HepG2 (cell line): Measurements from ENCODE around the gene KRABD2.

Source experiments
- ATAC-seq: fragments of 200-7000 bp; cut with Tn5 transposase; 3 replicates; pipeline ENCODE4 v1.9.1; 2020; ENCODE audit warnings: mild to moderate bottlenecking, moderate library complexity
- BruUV-seq: library from RNA; stranded (reverse); fragments of 400-500 nt; replicated peaks from 2 replicates; lab custom pipeline; 2021; lab: Mats Ljungman, UMichigan
- CTCF ChIA-PET: fragments of 300-600 bp; formaldehyde crosslinking; extraction: SDS; loops from one replicate; lab custom pipeline; 2021; ENCODE audit warnings: low total read pairs, inconsistent platforms, low intra/inter-chr PET ratio; lab: Yijun Ruan, JAX
- POLR2A ChIA-PET: fragments of 350-600 bp; sonication (Branson Sonifier 250); formaldehyde crosslinking; loops from one replicate; lab custom pipeline; 2020; ENCODE audit warnings: antibody characterized with exemption, inconsistent platforms; lab: Yijun Ruan, JAX
- DNase-seq: peaks from one replicate; pipeline ENCODE4 v3.0.0-alpha.2; 2015; ENCODE audit warnings: low spot score
- FAIRE-seq: peaks from 3 replicates; lab custom pipeline; 2011; peaks lifted over from hg19 to GRCh38; lab: Jason Lieb, UNC
- H2AFZ ChIP-seq: one replicate; pipeline ENCODE4 v1.6.1; 2011; ENCODE audit warnings: low read length, inconsistent platforms
- H3K27ac ChIP-seq: fragments of 300-600 bp; 3 replicates; pipeline ENCODE4 v1.8.0; 2011; ENCODE audit warnings: mixed run types, mild to moderate bottlenecking, mixed read lengths, low read length, inconsistent platforms; ENCODE audit not compliant: insufficient read depth; ENCODE audit errors: extremely low read length
- H3K27me3 ChIP-seq, 2 experiments: fragments of 200-600 bp in 1 of 2; 2 replicates in 1 of 2; 3 replicates in 1 of 2; pipeline versions ENCODE4 v1.6.0 to v1.8.0; 2011; ENCODE audit warnings: low read length in 2 of 2, mild to moderate bottlenecking in 2 of 2, moderate library complexity in 2 of 2, inconsistent platforms in 1 of 2; ENCODE audit not compliant: insufficient read depth in 2 of 2, control insufficient read depth in 1 of 2
- H3K36me3 ChIP-seq, 2 experiments: fragments of 200-600 bp in 1 of 2; replicated peaks in 1 of 2; 2 replicates in 1 of 2; 3 replicates in 1 of 2; pipeline versions ENCODE4 v1.5.1 to v1.8.0; 2011; ENCODE audit warnings: low read length in 2 of 2, inconsistent platforms in 1 of 2; ENCODE audit not compliant: insufficient read depth in 2 of 2, control insufficient read depth in 1 of 2
- H3K4me1 ChIP-seq: 2 replicates; pipeline ENCODE4 v1.5.1; 2012; ENCODE audit warnings: low read length, inconsistent platforms; ENCODE audit not compliant: insufficient read depth
- H3K4me2 ChIP-seq: 2 replicates; pipeline ENCODE4 v1.6.0; 2011; ENCODE audit warnings: low read depth, low read length, inconsistent platforms
- H3K4me3 ChIP-seq, 3 experiments: fragments of 200-600 bp in 1 of 3; sonication (generic), shearing (Covaris generic) in 1 of 3; replicated peaks in 1 of 3; 2 replicates each; pipeline ENCODE4 v1.5.1; 2011 to 2016; ENCODE audit warnings: low read length in 3 of 3, inconsistent platforms in 2 of 3, low read depth in 2 of 3, mild to moderate bottlenecking in 2 of 3, control low read depth in 1 of 3, mixed read lengths in 1 of 3; ENCODE audit not compliant: insufficient read depth in 1 of 3
- H3K79me2 ChIP-seq: one replicate; pipeline ENCODE4 v1.6.1; 2011; ENCODE audit warnings: low read length, inconsistent platforms; ENCODE audit not compliant: insufficient read depth
- H3K9ac ChIP-seq: 2 replicates; pipeline ENCODE4 v1.6.0; 2011; ENCODE audit warnings: mild to moderate bottlenecking, low read depth, low read length, inconsistent platforms; ENCODE audit not compliant: insufficient read depth
- H3K9me3 ChIP-seq: 2 replicates; pipeline ENCODE4 v1.5.1; 2012; ENCODE audit warnings: mild to moderate bottlenecking, low read length
- H4K20me1 ChIP-seq: 2 replicates; pipeline ENCODE4 v1.6.0; 2011; ENCODE audit warnings: inconsistent platforms, mild to moderate bottlenecking, low read length, moderate library complexity; ENCODE audit not compliant: insufficient read depth
- ATF1 ChIP-seq: IDR thresholded peaks from 2 replicates; pipeline ENCODE4 v1.6.1; 2016; ENCODE audit warnings: mild to moderate bottlenecking, control low read depth
- ATF7 ChIP-seq, 2 experiments: fragments of 450-650 bp in 1 of 2; sonication (generic) in 1 of 2; formaldehyde crosslinking in 1 of 2; IDR thresholded peaks; 2 replicates each; pipeline versions ENCODE4 v1.4.0 to v1.6.1; 2016 to 2020; ENCODE audit warnings: antibody characterized with exemption in 1 of 2, mild to moderate bottlenecking in 1 of 2, missing genetic modification reagents in 1 of 2
- BORCS8-MEF2B ChIP-seq: sonication (generic); formaldehyde crosslinking; IDR thresholded peaks from 2 replicates; pipeline ENCODE4 v1.8.0; 2022; ENCODE audit warnings: mild to moderate bottlenecking, missing genetic modification reagents
- CCDC6 ChIP-seq: sonication (generic); formaldehyde crosslinking; IDR thresholded peaks from 2 replicates; pipeline ENCODE4 v1.8.1; 2022; ENCODE audit warnings: mild to moderate bottlenecking, missing genetic modification reagents, moderate library complexity
- E2F1 ChIP-seq: sonication (generic); formaldehyde crosslinking; IDR thresholded peaks from 2 replicates; pipeline ENCODE4 v1.5.0; 2020; ENCODE audit warnings: missing genetic modification reagents
- GTF2F1 ChIP-seq: fragments of 150-350 bp; IDR thresholded peaks from 2 replicates; pipeline ENCODE4 v1.6.1; 2014; ENCODE audit warnings: low read length
- MNT ChIP-seq: fragments of 450-650 bp; IDR thresholded peaks from 2 replicates; pipeline ENCODE4 v1.6.1; 2016
- NBN ChIP-seq: fragments of 450-650 bp; conservative IDR thresholded peaks from 2 replicates; pipeline ENCODE4 v1.6.1; 2017
- PATZ1 ChIP-seq: sonication (generic); formaldehyde crosslinking; IDR thresholded peaks from 2 replicates; pipeline ENCODE4 v1.4.0; 2020; ENCODE audit warnings: missing genetic modification reagents
- REL ChIP-seq: sonication (generic); formaldehyde crosslinking; conservative IDR thresholded peaks from 2 replicates; pipeline ENCODE4 v1.8.0; 2022; ENCODE audit warnings: mild to moderate bottlenecking, missing genetic modification reagents, moderate library complexity
- TMF1 ChIP-seq: sonication (generic); formaldehyde crosslinking; IDR thresholded peaks from 2 replicates; pipeline ENCODE4 v1.8.1; 2022; ENCODE audit warnings: low read depth, missing genetic modification reagents
- XBP1 ChIP-seq: sonication (generic); formaldehyde crosslinking; IDR thresholded peaks from 2 replicates; pipeline ENCODE4 v1.5.0; 2020; ENCODE audit warnings: missing genetic modification reagents
- ZBTB38 ChIP-seq: sonication (generic); formaldehyde crosslinking; IDR thresholded peaks from 2 replicates; pipeline ENCODE4 v1.5.1; 2020; ENCODE audit warnings: mild to moderate bottlenecking, missing genetic modification reagents
- ZNF337 ChIP-seq: sonication (generic); formaldehyde crosslinking; IDR thresholded peaks from 2 replicates; pipeline ENCODE4 v1.5.1; 2020; ENCODE audit warnings: missing genetic modification reagents, low read depth, mild to moderate bottlenecking, borderline replicate concordance
- ZNF543 ChIP-seq: sonication (generic); formaldehyde crosslinking; IDR thresholded peaks from 2 replicates; pipeline ENCODE4 v1.4.0; 2020; ENCODE audit warnings: mild to moderate bottlenecking, missing genetic modification reagents
- ZNF644 ChIP-seq: IDR thresholded peaks from 2 replicates; pipeline ENCODE4 v1.6.1; 2016; ENCODE audit warnings: low read depth
- ZNF792 ChIP-seq: IDR thresholded peaks from 2 replicates; pipeline ENCODE4 v1.6.1; 2016
- WGBS: methylation state at CpG from one replicate; pipeline ENCODE4 v1.1.6; 2017; ENCODE audit warnings: low lambda C conversion rate; 5-methylcytosine and 5-hydroxymethylcytosine counted together
- in situ Hi-C: cut with HindIII; loops from 2 replicates; pipeline ENCODE4 v1.10.0; 2017; ENCODE audit warnings: low pct_unique_long_range_greater_than_20kb; ENCODE audit not compliant: extremely low pct_ligation_motif_present
- intact Hi-C: fragments of 100-400 bp; cut with micrococcal nuclease; formaldehyde crosslinking; loops from one replicate; pipeline ENCODE4 v1.10.0; 2022; ENCODE audit not compliant: unreplicated experiment
- TF ChIP-seq, protein P1 (sequence below): sonication (generic); formaldehyde crosslinking; IDR thresholded peaks from 2 replicates; pipeline ENCODE4 v1.4.0; 2020; ENCODE audit warnings: missing genetic modification reagents, mild to moderate bottlenecking, borderline replicate concordance
- TF ChIP-seq, protein P2 (sequence below): sonication (generic); IDR thresholded peaks from 2 replicates; pipeline ENCODE4 v1.6.1; 2016; ENCODE audit warnings: low read depth, borderline replicate concordance

KRABD2 gene

GRCh38 chr17:8371786-8372185 is 4.7 kb downstream of the KRABD2 start:
- Histone ChIP-seq H2AFZ (no peak overlapping the region), H4K20me1 (no peaks in the 10 kb centered on the region), H3K4me1 (peaks cover 12% of the 10 kb centered on the region), H3K4me2 (no peak overlapping the region), H3K27me3 (peaks cover 0 to 3% of the 10 kb centered on the region in 2 experiments; a peak in 1 of 5 replicates), H3K36me3 (peaks cover 2 to 9% of the 10 kb centered on the region in 2 experiments; a peak in 3 of 5 replicates), H3K4me3 (no peak overlapping the region), H3K9me3 (no peaks in the 10 kb centered on the region), H3K9ac (no peak overlapping the region), H3K27ac (no peak overlapping the region), H3K79me2 (peaks cover 5% of the 10 kb centered on the region)
- BruUV-seq = no TSS peak
- DNase-seq = no peak
- ATAC-seq = no peak
- TF ChIP-seq ZNF543 (CRISPR knock-in tag) = no peak
- no peak for TF ChIP-seq ATF1 (CRISPR knock-in tag)
- TF ChIP-seq E2F1 (CRISPR knock-in tag) = no peak
- no peak for TF ChIP-seq PATZ1 (CRISPR knock-in tag)
- TF ChIP-seq, protein P1, sequence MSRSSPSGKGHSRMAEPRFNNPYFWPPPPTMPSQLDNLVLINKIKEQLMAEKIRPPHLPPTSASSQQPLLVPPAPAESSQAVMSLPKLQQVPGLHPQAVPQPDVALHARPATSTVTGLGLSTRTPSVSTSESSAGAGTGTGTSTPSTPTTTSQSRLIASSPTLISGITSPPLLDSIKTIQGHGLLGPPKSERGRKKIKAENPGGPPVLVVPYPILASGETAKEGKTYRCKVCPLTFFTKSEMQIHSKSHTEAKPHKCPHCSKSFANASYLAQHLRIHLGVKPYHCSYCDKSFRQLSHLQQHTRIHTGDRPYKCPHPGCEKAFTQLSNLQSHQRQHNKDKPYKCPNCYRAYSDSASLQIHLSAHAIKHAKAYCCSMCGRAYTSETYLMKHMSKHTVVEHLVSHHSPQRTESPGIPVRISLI (CRISPR knock-in tag) = no peak
- no peak for TF ChIP-seq ZBTB38 (CRISPR knock-in tag)
- no peak for TF ChIP-seq ZNF644 (CRISPR knock-in tag)
- TF ChIP-seq ZNF337 (CRISPR knock-in tag) = no peak
- TF ChIP-seq ZNF792 (CRISPR knock-in tag) = no peak
- TF ChIP-seq CCDC6 (CRISPR knock-in tag) = no peak
- TF ChIP-seq NBN = no peak
- TF ChIP-seq GTF2F1 = no peak
- no peak for TF ChIP-seq BORCS8-MEF2B (CRISPR knock-in tag)
- TF ChIP-seq, protein P2, sequence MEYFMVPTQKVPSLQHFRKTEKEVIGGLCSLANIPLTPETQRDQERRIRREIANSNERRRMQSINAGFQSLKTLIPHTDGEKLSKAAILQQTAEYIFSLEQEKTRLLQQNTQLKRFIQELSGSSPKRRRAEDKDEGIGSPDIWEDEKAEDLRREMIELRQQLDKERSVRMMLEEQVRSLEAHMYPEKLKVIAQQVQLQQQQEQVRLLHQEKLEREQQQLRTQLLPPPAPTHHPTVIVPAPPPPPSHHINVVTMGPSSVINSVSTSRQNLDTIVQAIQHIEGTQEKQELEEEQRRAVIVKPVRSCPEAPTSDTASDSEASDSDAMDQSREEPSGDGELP = no peak
- no peak for TF ChIP-seq TMF1 (CRISPR knock-in tag)
- no peak for TF ChIP-seq REL (CRISPR knock-in tag)
- no peak for TF ChIP-seq XBP1 (CRISPR knock-in tag)
- TF ChIP-seq ATF7 (IDR thresholded peaks at IDR 0.05) = no peak
- TF ChIP-seq ATF7 (CRISPR knock-in tag; IDR thresholded peaks at IDR 0.05) = no peak
- TF ChIP-seq MNT = no peak
- 92% methylated on average over 4 of the region's 4 CpGs for WGBS
- CTCF ChIA-PET = no interaction called here
- intact Hi-C loops (no loop called here), in situ Hi-C loops (no loop called here)
- FAIRE-seq = no peak
- POLR2A ChIA-PET = no interaction called here
